Brain pericyte (primary cell): ENCODE measurements around the gene HMX2.

Experiments used
- DNase-seq: peaks from one replicate; pipeline ENCODE4 v3.0.0-alpha.2; 2012; ENCODE audit warnings: low read depth, low spot score

HMX2 gene, protein sequence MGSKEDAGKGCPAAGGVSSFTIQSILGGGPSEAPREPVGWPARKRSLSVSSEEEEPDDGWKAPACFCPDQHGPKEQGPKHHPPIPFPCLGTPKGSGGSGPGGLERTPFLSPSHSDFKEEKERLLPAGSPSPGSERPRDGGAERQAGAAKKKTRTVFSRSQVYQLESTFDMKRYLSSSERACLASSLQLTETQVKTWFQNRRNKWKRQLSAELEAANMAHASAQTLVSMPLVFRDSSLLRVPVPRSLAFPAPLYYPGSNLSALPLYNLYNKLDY

DNA sequence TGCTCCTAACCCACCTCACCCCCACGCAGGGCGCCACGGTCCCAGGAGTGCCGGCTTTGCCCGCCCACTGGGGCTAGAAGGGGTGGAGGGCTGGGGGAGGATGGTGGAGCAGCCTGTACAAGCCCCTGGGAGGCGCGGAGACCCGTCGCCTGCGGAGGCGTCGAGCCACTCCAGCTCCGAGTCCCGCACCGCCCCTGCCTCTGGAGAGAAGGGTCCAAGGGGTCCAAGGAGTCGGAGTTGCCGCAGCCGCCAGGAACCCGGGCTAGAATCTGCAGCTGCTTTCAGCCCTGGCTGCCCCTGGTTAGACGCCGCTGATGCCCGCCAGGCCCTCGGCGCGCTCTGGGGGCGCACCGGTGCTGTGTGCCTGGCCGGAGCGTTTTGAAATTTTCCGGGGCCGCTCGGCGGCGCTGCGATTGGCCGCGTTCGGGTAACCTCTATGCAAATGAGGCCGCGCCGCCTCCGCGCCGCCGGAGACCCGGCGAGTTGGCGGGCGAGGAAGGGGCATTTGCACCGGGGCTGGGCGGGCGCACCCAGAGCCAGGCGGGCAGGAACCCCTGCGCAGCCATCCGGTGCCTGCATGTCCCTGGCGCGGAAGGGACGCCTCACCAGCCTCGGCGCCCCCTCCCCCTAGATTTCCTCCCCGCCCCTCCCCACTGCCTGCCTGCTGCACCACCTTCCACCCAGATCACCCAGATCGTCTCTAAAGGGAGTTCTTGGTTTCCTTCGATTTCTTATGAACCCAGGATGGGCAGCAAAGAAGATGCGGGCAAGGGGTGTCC is at the start of gene HMX2:
Gene HMX2 (plus strand): TSS at position 502 of the 779 bp plus-strand sequence. CDS start 243 bp downstream, at position 745.
- DNase-seq, result no peak

DNA sequence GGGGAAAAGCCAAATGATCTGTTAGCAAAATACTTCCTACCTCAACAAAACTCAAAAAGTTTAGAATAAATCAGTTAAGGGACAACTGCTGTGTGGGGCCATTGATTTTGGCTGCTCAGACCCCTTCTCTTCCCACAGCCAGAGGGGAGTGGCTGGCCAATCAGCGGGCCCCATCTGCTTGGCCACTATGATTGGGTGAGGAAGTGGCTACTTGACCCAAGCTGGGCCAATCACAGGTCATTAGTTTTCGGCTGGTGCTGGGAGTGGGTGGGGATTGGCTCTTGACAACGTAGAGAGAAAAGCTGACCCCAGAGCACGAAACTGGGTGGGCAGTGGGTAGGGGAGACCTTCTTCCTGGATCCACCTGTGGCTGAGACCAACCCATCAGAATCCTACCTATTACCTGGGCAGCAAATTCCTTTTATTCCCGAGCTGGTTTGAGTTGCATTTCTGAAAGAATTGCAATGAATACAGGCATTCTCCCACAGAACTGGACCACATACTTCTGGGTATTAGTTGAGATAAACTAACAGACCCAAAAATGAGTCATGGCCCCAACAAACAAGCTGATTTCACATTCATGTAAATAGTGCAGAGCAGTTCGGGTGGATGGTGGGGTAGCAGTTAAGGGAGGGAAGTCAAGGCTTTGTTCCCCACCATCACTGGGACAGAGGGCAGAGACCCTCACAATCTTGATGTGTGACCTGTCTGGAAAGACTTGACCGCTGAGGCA is 47.7 kb upstream of the HMX2 start:
- no peak for DNase-seq

DNA sequence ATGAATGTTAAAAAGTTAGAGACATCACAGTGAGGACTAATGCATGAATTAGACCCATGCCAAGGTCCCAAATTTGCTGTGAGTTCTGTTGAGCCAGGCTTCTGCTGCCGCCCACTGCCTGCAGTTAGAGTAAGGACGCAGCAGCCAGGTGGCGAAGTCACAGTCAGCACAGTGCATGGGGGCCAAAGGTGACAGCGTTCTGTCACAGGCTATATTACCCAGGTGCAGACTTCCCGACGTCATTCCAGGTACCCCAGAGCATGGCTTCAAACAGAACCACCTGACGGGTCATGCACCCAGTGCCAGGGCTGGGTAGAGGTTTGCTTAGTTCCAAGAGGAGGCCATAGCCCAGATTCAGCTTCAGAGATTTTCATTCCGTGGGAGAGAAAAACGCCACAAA is 46.1 kb upstream of the HMX2 start:
- no peak for DNase-seq

DNA sequence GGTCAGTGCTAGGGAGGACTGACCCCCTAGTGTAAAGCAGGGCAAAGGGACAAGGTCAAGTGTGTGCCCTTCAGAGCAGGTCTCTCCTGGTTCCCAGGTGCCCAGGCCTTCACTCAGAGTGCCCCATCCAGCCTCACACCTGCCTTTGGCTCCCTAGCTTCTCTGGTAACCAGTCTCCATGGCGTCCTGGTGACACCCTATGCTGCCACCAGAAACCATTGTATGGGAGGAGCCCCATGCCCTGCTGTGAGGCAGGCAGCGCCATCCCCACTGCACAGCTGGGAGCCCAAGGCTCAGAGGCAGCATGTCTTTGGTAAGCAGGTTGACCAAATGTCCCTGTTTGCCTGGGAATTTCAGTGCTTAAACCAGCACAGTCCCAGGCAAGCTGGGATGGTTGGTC is 45.3 kb upstream of the HMX2 start:
- no peak for DNase-seq

DNA sequence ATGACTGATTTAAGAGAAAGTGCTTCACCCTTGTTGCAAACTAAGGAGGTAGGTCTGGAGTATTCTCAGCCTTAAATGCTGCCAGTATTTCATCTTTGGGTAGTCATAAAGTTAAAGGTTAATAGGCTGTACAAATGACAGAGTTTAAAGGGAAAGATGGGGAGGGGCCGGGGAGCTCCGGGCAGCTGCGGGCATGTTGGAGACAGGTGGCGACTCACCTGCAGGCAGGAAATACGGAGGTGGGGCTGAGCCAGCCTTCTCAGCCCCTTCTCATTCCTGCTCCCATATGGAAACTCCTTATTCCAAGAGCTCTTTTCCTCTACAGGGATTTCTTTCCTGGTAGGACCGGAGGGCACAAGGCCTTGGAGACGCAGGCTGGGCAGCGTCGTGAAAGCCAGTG is 44.0 kb upstream of the HMX2 start:
- no peak for DNase-seq

DNA sequence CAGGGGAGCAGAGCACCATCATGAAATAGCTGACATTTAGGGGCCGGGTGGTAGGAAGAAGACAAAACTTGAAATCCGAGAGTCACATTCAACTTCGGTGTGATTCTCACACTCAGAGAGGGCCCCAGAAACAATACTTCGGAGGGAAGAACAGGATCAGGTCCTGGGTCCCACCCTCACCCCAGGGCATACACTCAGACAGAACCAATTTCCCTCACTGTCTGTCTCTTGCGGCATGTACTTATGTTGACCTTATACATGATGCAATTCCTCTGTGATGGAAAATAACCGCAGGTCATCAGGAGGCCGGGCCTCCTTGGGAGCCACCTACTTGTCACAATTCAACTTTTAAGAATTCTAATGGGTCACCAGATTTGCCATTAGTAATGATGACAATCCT is 38.5 kb upstream of the HMX2 start:
- no peak for DNase-seq

DNA sequence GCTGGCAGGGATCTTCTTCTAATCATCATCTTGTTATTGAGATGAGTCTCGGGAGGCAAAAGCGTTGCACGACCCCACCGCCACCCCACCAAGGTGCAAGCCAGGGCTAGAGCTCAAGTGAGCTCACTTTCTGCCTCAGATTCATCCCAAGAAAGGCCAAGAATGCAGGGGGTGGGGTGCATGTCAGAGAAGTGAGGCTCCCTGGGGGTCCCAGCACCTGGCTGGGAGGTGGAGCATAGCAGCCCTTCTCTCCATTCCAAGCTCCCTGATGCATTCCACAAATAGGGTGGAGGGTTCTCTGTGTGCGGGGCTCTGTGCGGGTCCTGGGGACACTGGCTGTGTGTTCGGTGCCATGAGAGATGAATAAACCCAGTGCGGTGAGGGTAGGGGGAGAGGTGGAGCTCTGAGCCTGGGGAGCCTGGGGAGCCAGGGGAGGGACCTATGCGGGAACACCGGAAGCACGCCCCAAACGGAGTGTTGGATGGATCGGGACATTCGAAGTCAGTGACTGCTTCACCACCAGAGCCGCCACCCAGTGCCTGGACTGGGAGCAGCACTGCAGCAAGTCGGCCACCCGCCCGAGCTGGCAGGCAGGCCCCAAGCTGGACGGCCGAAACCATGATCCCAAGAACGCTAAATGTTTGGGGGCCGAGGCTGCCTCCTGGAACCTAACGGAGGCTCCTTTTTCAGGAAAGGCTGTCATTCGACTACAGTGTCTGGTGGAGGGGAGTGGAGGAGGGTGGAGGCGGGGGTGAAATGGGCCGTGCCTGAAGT is 30.1 kb upstream of the HMX2 start:
- no peak for DNase-seq

DNA sequence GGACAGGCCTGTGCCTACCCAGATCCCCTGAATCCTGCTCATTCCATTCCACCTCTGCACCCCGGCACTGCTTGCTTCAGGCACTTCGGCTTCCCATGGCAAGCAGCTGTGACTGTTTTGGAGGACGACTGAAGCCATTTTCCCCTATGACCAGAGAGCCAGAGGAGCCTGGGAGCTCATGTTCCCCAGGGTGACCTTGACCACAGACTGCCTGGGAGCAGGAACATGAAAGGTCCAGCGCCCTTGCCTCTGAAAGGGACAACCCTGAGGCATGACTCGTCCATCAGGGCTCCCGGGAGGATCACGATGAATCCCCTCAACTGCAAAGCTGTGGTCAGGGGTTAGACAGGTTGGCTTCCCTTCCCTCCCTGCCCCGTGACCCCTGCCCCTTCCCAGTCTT is 28.9 kb upstream of the HMX2 start:
- DNase-seq, result no peak

DNA sequence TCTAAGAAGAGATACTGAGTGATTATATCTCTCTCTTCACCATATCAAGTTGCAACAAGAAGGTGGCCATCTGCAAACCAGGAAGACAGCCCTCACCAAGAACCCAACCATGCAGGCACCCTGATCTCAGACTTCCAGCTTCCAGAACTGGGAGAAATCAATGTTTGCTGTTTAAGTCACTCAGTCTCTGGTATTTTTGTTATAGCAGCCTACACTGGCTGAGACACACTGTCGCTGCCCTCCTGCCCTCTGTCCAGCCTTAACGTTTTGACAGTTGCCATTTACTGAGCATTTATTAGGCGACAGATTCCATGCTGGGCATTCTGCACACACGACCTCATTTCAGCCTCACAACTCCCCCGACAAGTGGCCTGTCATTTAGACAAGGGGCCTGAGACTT is 21.7 kb upstream of the HMX2 start:
- no peak for DNase-seq

DNA sequence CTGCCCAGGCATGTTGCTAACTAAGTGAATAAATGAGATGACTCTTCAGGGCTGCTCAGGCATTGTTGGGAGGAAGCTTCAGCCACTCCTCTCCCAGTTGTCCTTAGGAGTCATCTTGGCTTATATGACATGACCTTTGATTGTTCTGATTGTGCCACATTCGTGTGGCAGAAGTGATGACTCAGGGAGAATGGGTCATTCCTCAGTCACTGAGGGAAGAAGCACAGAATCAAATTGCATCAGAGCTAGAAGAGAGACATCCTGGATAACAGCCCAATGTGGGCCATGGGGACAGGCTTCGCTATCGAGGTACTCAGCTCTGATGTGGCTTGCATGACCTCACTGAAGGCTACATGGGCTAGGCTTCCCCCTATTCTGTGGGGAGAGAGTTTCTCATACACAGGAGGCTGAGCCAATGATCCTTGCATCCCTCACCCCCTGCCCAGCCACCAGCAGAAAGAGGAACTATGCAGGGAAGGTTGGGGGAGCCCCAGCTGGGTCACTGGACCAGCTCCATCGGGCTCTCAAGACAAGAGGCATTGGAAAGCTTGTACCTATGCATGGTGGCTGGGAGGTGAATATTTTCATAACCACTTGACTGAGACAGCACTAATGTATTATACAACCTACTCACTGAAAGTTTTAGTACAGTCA is 18.2 kb upstream of the HMX2 start:
- DNase-seq, result no peak

DNA sequence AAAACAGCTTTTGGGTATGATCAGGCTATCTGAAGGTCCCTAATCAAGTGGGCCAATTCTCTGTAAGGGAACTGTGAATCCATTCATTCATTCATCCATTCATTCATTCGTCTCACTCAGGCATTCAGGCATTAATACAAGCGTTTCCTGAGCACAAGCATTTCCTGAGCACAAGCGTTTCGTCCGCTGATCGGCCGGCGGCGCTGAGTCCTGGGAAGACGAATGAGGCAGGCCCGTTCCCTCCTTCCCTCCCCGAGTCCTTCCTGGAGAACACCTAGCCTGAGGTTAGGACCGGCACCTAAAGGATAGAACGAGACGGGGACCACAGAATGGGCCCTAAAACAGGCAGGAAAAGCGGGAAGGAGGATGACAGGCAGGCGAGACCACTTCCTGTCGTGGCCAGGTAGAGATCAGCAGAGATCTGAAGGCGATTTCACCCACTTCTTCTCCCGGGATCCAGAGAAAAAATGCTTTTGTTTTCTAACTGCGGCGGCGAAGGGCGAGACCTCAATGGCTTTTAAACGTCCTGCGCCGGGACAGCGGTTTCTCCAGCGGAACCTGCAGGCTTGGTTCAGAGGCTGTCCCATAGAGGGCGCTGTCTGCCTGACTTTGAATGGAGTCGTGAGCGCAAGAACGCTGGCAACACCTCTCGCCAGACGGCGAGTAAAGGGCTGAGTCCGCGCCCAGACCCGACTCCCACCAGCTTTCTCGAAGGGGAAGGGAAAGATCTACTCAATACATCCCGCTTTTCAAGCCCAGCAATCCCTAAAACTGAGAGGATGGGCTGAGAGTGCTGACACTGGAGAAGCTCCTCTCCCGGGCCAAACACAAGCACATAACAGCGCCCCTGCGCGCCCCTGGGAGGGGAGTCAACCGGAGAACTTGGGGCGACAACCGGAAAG is 15.1 kb upstream of the HMX2 start:
- no peak for DNase-seq

DNA sequence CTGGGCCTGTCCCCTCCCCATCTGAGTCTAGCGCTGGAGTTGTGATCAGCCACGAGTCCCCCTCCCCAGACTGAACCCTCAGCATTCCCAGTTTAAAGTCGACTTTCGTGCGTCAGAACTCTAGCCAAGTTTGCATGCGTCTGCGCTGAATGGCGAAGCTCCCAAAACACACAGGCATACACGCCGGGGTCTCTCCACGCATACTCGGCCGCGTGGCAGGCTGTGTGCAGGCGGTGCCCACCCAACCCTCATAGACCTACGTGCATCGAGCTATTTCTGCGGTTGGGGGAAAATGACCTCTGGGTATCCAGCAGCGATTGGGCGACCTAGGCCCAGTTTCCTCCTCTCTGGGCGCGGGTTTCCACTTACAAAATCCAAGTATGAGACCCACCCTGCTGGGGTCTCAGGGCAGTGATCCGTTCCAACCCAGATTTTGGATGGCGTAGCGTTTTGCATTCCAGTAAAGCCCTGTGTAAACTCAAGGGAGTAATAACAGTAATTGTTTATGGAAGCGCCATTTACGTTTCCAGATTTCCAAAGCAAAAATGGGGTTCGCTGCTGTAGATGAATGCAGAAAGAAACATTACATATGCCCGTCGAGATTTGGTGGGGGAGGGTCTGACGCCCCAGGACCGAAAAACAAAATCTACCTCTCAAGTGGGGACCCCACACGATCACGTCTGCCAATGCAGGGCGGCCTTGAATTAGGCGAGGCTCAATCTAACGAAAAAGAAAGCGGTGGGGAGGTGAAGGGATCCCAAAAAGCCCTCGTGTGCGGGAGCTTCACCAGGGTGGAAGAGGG is 14.2 kb upstream of the HMX2 start:
- DNase-seq, result no peak

DNA sequence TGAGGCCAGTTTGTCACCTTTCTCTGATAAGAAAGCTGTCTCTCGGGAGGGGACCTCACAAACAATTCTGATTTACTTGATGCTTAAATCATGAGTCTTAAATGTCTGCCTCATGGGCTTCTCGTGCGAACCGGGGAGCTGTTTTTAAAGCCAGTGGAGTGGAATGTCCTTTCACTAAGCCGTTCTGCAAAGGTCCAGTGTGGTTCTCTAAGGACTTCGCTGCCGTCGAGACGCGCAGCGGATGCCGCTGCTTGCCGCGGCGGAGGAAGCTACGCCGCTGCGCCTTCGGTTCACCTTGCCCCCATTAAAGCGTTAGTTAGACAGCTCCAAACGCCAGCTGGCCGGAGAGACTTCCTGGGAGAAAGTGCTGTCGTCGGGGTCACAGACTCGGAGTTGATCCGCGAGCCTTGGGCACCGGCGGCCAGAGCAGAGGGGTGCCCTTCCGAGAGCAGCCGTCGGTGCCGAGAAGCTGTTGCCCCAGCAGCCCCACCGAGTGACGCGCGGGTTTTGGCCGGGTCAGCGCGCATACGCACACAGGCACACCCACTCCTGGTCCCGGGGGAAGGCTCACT is 13.5 kb upstream of the HMX2 start:
- DNase-seq, result no peak

DNA sequence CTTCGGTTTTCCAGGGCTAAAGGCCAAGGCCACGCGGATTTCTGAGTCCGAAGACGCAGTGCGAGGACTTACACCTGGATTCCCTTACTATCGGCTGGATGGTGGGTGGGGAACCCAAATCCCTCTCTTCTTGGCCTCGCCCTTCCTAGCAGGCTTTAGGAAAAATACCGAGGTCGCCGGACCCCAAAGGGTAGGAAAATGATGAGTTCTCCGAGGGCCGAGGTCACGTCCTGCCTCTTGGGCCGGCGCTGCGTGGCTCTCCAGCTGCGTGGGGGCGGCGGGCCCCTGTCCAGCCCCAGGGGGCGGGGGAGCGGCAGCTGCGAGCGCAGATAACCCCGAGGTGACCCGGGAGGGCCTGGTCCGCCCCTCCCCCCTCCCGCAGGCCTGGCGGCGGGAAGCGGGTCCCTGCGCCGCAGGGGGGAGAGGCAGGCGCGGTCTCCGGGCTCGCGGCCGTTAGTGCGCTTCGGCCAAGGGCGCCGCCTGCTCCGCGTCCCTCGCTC is 13.0 kb upstream of the HMX2 start:
- no peak for DNase-seq

DNA sequence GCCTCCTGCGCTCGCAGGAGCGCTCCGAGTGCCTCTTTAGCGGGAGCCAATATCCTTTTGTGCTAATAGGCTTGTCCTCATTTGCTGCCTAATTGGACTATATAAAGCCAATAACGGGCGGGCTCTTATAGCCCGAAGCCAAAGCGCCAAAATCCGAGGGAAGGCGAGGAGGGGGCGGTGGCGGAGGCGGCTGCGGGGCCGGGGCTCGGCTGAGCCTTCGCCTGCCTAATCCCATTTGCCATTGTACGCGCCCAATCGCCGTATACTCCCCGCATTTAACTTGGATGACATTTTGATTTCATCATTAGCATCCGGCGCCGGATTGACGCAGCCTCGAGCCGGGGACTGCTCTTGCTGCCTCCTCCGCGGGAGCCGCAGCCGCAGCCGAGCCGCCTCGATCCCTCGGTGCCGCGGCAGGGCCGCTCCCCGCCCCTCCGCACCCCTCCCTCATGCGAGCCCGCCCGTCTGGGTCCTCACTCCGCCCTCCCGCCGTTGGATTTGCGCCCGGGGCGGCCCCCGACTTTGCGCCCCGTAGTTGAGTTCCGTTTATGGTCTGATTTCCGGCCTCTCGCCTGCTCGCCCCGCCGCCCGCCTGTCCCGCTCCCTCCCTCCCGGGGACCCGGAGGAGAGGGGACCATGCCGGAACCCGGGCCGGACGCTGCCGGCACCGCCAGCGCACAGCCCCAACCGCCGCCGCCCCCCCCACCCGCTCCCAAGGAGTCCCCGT is 12.4 kb upstream of the HMX2 start, which contains the start of gene HMX3:
Gene HMX3 (plus strand): TSS at position 556 of the 727 bp plus-strand sequence. CDS start 81 bp downstream, at position 637.
- DNase-seq, result no peak

DNA sequence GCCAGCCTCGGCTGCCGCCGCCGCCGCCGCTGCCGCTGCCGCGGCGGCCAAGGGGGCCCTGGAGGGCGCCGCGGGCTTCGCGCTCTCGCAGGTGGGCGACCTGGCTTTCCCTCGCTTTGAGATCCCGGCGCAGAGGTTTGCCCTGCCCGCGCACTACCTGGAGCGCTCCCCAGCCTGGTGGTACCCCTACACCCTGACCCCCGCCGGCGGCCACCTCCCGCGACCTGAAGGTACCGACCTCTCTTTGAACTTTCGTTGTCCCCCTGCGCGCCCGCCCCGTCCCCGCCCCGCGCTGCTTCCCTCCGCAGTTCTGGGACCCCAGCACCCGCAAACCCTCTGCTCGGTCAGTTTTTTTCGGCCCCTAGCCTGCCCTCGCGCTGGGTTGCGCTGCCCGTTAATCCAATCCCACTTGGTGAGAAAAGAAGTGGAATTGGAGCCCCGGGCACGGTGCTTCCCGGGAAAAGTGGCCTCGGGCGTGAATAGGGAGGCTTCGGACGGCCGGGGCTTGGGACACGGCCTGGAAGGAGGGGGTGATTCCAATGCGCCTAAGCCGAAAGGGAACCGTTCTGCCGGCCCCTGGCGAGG is 11.6 kb upstream of the HMX2 start:
- DNase-seq, result no peak

DNA sequence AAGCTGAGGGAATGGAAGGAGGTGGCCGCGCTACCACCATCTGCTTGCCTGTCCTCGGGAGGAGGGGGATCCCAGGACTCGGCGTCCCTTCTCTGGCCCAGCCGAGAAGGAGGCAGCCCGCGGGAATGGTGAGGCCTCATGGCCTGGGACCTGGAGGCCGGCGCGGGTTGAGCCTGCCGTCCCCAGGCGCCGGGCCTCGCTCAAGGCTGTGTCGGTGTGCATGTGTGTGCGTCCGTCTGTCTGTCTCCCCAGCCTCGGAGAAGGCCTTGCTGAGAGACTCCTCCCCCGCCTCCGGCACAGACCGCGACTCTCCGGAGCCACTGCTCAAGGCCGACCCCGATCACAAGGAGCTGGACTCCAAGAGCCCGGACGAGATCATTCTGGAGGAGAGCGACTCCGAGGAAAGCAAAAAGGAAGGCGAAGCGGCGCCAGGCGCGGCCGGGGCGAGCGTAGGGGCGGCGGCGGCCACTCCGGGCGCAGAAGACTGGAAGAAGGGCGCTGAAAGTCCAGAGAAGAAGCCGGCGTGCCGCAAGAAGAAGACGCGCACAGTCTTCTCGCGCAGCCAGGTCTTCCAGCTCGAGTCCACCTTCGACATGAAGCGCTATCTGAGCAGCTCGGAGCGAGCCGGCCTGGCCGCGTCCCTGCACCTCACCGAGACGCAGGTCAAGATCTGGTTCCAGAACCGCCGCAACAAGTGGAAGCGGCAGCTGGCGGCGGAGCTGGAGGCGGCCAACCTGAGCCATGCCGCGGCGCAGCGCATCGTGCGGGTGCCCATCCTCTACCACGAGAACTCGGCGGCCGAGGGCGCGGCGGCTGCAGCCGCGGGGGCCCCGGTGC is 10.9 kb upstream of the HMX2 start:
- DNase-seq, result no peak
